HepG2 (cell line): Measurements from ENCODE around the gene NHERF2. TPM values are rescaled to one million over a fixed set of nuclear protein-coding genes. Genes with fewer than 3 reads are reported as not detected.

ENCODE experiments used
- ATAC-seq: fragments of 200-7000 bp; cut with Tn5 transposase; 3 replicates; pipeline ENCODE4 v1.9.1; 2020; ENCODE audit warnings: mild to moderate bottlenecking, moderate library complexity
- BruUV-seq: library from RNA; stranded (reverse); fragments of 400-500 nt; replicated peaks from 2 replicates; lab custom pipeline; 2021; lab: Mats Ljungman, UMichigan
- CTCF ChIA-PET: fragments of 300-600 bp; formaldehyde crosslinking; extraction: SDS; loops from one replicate; lab custom pipeline; 2021; ENCODE audit warnings: low total read pairs, inconsistent platforms, low intra/inter-chr PET ratio; lab: Yijun Ruan, JAX
- POLR2A ChIA-PET: fragments of 350-600 bp; sonication (Branson Sonifier 250); formaldehyde crosslinking; loops from one replicate; lab custom pipeline; 2020; ENCODE audit warnings: antibody characterized with exemption, inconsistent platforms; lab: Yijun Ruan, JAX
- DNase-seq: peaks from one replicate; pipeline ENCODE4 v3.0.0-alpha.2; 2015; ENCODE audit warnings: low spot score
- FAIRE-seq: peaks from 3 replicates; lab custom pipeline; 2011; peaks lifted over from hg19 to GRCh38; lab: Jason Lieb, UNC
- H2AFZ ChIP-seq: one replicate; pipeline ENCODE4 v1.6.1; 2011; ENCODE audit warnings: low read length, inconsistent platforms
- H3K27ac ChIP-seq: fragments of 300-600 bp; 3 replicates; pipeline ENCODE4 v1.8.0; 2011; ENCODE audit warnings: mixed run types, mild to moderate bottlenecking, mixed read lengths, low read length, inconsistent platforms; ENCODE audit not compliant: insufficient read depth; ENCODE audit errors: extremely low read length
- H3K27me3 ChIP-seq, 2 experiments: fragments of 200-600 bp in 1 of 2; 2 replicates in 1 of 2; 3 replicates in 1 of 2; pipeline versions ENCODE4 v1.6.0 to v1.8.0; 2011; ENCODE audit warnings: low read length in 2 of 2, mild to moderate bottlenecking in 2 of 2, moderate library complexity in 2 of 2, inconsistent platforms in 1 of 2; ENCODE audit not compliant: insufficient read depth in 2 of 2, control insufficient read depth in 1 of 2
- H3K36me3 ChIP-seq, 2 experiments: fragments of 200-600 bp in 1 of 2; replicated peaks in 1 of 2; 2 replicates in 1 of 2; 3 replicates in 1 of 2; pipeline versions ENCODE4 v1.5.1 to v1.8.0; 2011; ENCODE audit warnings: low read length in 2 of 2, inconsistent platforms in 1 of 2; ENCODE audit not compliant: insufficient read depth in 2 of 2, control insufficient read depth in 1 of 2
- H3K4me1 ChIP-seq: 2 replicates; pipeline ENCODE4 v1.5.1; 2012; ENCODE audit warnings: low read length, inconsistent platforms; ENCODE audit not compliant: insufficient read depth
- H3K4me2 ChIP-seq: 2 replicates; pipeline ENCODE4 v1.6.0; 2011; ENCODE audit warnings: low read depth, low read length, inconsistent platforms
- H3K4me3 ChIP-seq, 3 experiments: fragments of 200-600 bp in 1 of 3; sonication (generic), shearing (Covaris generic) in 1 of 3; replicated peaks in 1 of 3; 2 replicates each; pipeline ENCODE4 v1.5.1; 2011 to 2016; ENCODE audit warnings: low read length in 3 of 3, inconsistent platforms in 2 of 3, low read depth in 2 of 3, mild to moderate bottlenecking in 2 of 3, control low read depth in 1 of 3, mixed read lengths in 1 of 3; ENCODE audit not compliant: insufficient read depth in 1 of 3
- H3K79me2 ChIP-seq: one replicate; pipeline ENCODE4 v1.6.1; 2011; ENCODE audit warnings: low read length, inconsistent platforms; ENCODE audit not compliant: insufficient read depth
- H3K9ac ChIP-seq: 2 replicates; pipeline ENCODE4 v1.6.0; 2011; ENCODE audit warnings: mild to moderate bottlenecking, low read depth, low read length, inconsistent platforms; ENCODE audit not compliant: insufficient read depth
- H3K9me3 ChIP-seq: 2 replicates; pipeline ENCODE4 v1.5.1; 2012; ENCODE audit warnings: mild to moderate bottlenecking, low read length
- H4K20me1 ChIP-seq: 2 replicates; pipeline ENCODE4 v1.6.0; 2011; ENCODE audit warnings: inconsistent platforms, mild to moderate bottlenecking, low read length, moderate library complexity; ENCODE audit not compliant: insufficient read depth
- AGO2 ChIP-seq: fragments of 200-400 bp; formaldehyde crosslinking; optimal IDR thresholded peaks from 2 replicates; pipeline ENCODE3; 2017; ENCODE audit warnings: mild to moderate bottlenecking, low read depth, low read length, moderate library complexity
- CHD2 ChIP-seq: IDR thresholded peaks from 2 replicates; pipeline ENCODE4 v1.6.1; 2011; ENCODE audit warnings: low read depth, low read length, improper control_type of control experiment
- FOXK1 ChIP-seq: sonication (generic); formaldehyde crosslinking; IDR thresholded peaks from 2 replicates; pipeline ENCODE4 v1.4.0; 2020; ENCODE audit warnings: low read depth, missing genetic modification reagents, borderline replicate concordance
- HNRNPUL1 ChIP-seq: fragments of 200-400 bp; formaldehyde crosslinking; IDR thresholded peaks from 2 replicates; pipeline ENCODE4 v1.6.1; 2017; ENCODE audit warnings: low read depth, mild to moderate bottlenecking, low read length, moderate library complexity
- NFE2L1 ChIP-seq: sonication (generic); formaldehyde crosslinking; IDR thresholded peaks from 2 replicates; pipeline ENCODE4 v1.4.0; 2020; ENCODE audit warnings: missing genetic modification reagents, mild to moderate bottlenecking, borderline replicate concordance
- NFE2L2 ChIP-seq: fragments of 150-350 bp; IDR thresholded peaks from 2 replicates; pipeline ENCODE4 v1.6.1; 2014; ENCODE audit warnings: low read length
- ZNF143 ChIP-seq: sonication (generic); formaldehyde crosslinking; IDR thresholded peaks from 2 replicates; pipeline ENCODE4 v1.4.0; 2020; ENCODE audit warnings: missing genetic modification reagents
- ZNF275 ChIP-seq: sonication (generic); formaldehyde crosslinking; IDR thresholded peaks from 2 replicates; pipeline ENCODE4 v1.8.0; 2022; ENCODE audit warnings: missing genetic modification reagents, mild to moderate bottlenecking, inconsistent platforms, borderline replicate concordance
- ZNF503 ChIP-seq: sonication (generic); formaldehyde crosslinking; IDR thresholded peaks from 2 replicates; pipeline ENCODE4 v1.4.0; 2020; ENCODE audit warnings: missing genetic modification reagents
- WGBS: methylation state at CpG from one replicate; pipeline ENCODE4 v1.1.6; 2017; ENCODE audit warnings: low lambda C conversion rate; 5-methylcytosine and 5-hydroxymethylcytosine counted together
- in situ Hi-C: cut with HindIII; loops from 2 replicates; pipeline ENCODE4 v1.10.0; 2017; ENCODE audit warnings: low pct_unique_long_range_greater_than_20kb; ENCODE audit not compliant: extremely low pct_ligation_motif_present
- intact Hi-C: fragments of 100-400 bp; cut with micrococcal nuclease; formaldehyde crosslinking; loops from one replicate; pipeline ENCODE4 v1.10.0; 2022; ENCODE audit not compliant: unreplicated experiment
- polyA plus RNA-seq, 8 experiments: library from polyadenylated mRNA; depleted of rRNA in 3 of 8; stranded (reverse) in 7 of 8; unstranded in 1 of 8; fragments of >200 nt; fragmentation: Illumina TruSeq in 4 of 8; extraction: Trizol in 4 of 8; gene quantifications; 2 replicates each; pipeline versions ENCODE4 v1.2.1 to v1.2.3, GENCODE V29; 2011 to 2016; ENCODE audit warnings: low read depth in 4 of 8, missing spikeins in 1 of 8, mixed read lengths in 1 of 8; ENCODE audit not compliant: insufficient read depth in 1 of 8
- total RNA-seq, 5 experiments: library from RNA; depleted of rRNA; stranded (reverse); fragments of >200 nt; fragmentation: Illumina TruSeq; extraction: Trizol; gene quantifications; 2 replicates each; pipeline ENCODE4 v1.2.3, GENCODE V29; 2016; ENCODE audit warnings: low read depth in 1 of 5
- TF ChIP-seq, protein P1 (sequence below): IDR thresholded peaks from 2 replicates; pipeline ENCODE4 v1.6.1; 2016

The NHERF2 gene
- total and polyA plus RNA-seq, 2 of the 13 experiments (the other 11 are each of a cell fraction or from before 2014, with no cell fraction given) = 23.7 to 39.3 TPM

- ATAC-seq (no peak), FAIRE-seq (no peak), DNase-seq (no peak)
- Histone ChIP-seq H3K9me3 (no peaks in the 10 kb centered on the region), H3K27me3 (no peaks in the 10 kb centered on the region; a peak in 1 of 5 replicates), H2AFZ (no peak overlapping the region), H3K4me1 (peaks cover 55% of the 10 kb centered on the region), H3K9ac (no peak overlapping the region), H4K20me1 (no peaks in the 10 kb centered on the region), H3K79me2 (peaks cover 11% of the 10 kb centered on the region), H3K4me2 (no peak overlapping the region), H3K27ac (no peak overlapping the region), H3K36me3 (peaks cover 0 to 1% of the 10 kb centered on the region in 2 experiments; a peak in 3 of 5 replicates), H3K4me3 (no peak overlapping the region)
- no TSS peak for BruUV-seq
- WGBS = 96% methylated on average over 7 of the region's 11 CpGs
- ChIA-PET POLR2A (interaction anchor here (1.4 kb wide), 1 partner anchor 8 kb away, joined by 4 read pairs; no protein-coding TSS in a partner anchor), CTCF (no interaction called here)
- in situ Hi-C loops (no loop called here), intact Hi-C loops (no loop called here)
- TF ChIP-seq ZNF143 (CRISPR knock-in tag) (no peak), FOXK1 (CRISPR knock-in tag) (no peak), NFE2L2 (no peak)
These were observed 16.4 kb downstream of the NHERF2 start for GRCh38 chr16:2042986-2043666.

DNA sequence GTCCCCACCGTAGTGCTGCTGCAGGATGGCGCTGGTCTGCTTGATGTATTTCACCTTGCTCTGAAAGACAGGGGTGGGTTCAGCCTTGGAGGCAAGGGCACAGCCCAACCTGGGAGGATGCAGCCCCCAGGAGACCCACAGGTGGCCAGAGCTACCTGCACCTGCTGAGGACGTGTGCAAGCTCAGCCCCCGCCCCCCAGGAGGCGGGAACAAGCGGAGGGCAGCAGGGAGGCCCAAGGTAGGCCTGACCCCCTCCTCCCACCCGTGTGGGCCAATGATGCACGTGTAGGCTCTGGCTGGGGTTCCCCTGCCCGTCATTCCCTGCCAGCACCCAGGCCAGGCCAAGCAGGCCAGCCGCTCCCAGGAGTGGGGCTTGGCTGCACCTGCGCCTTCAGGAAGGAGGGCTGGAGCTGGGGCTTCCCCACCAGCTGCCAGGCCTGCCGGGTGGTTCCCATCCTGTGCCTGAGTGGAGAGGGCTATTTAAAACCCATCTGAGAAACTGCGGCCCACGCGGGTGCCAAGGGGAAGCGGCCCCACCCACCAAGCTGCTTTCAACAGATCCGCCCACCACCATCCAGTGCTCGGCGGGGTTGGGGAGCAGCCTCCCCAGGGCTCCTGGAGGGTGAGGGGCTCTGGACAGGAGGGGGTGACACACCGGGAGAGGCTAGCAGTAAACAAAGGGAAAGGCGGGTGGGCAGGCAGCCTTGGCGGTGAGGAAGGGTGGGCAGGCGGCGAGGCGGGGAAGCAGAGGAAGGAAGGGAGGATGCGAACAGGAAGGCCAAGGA lies 17.2 kb downstream of the NHERF2 start:
- TF ChIP-seq, protein P1, sequence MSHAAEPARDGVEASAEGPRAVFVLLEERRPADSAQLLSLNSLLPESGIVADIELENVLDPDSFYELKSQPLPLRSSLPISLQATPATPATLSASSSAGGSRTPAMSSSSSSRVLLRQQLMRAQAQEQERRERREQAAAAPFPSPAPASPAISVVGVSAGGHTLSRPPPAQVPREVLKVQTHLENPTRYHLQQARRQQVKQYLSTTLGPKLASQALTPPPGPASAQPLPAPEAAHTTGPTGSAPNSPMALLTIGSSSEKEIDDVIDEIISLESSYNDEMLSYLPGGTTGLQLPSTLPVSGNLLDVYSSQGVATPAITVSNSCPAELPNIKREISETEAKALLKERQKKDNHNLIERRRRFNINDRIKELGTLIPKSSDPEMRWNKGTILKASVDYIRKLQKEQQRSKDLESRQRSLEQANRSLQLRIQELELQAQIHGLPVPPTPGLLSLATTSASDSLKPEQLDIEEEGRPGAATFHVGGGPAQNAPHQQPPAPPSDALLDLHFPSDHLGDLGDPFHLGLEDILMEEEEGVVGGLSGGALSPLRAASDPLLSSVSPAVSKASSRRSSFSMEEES (CRISPR knock-in tag) = no peak
- TF ChIP-seq NFE2L1 (CRISPR knock-in tag) = no peak
- no peak for TF ChIP-seq HNRNPUL1
- peak; percentile 19 for TF ChIP-seq AGO2
- no peak for TF ChIP-seq ZNF503 (CRISPR knock-in tag)
- TF ChIP-seq ZNF275 (CRISPR knock-in tag) = no peak
- no peak for TF ChIP-seq CHD2
- Histone ChIP-seq H3K27ac (no peak overlapping the region), H3K9me3 (no peaks in the 10 kb centered on the region), H3K4me1 (peaks cover 52% of the 10 kb centered on the region), H3K9ac (no peak overlapping the region), H3K79me2 (peaks cover 18% of the 10 kb centered on the region), H3K4me2 (no peak overlapping the region), H2AFZ (no peak overlapping the region), H3K36me3 (peaks cover 0 to 1% of the 10 kb centered on the region in 2 experiments; a peak in 3 of 5 replicates), H4K20me1 (no peaks in the 10 kb centered on the region), H3K27me3 (peaks cover 0 to 2% of the 10 kb centered on the region in 2 experiments; a peak in 1 of 5 replicates), H3K4me3 (no peak overlapping the region)
- POLR2A ChIA-PET = interaction anchor here (1.4 kb wide), 1 partner anchor 9 kb away, joined by 4 read pairs; no protein-coding TSS in a partner anchor
- no peak for ATAC-seq
- WGBS = 96% methylated on average over 19 of the region's 26 CpGs
- in situ Hi-C loops = no loop called here
- BruUV-seq = no TSS peak
- FAIRE-seq = no peak
- intact Hi-C loops = no loop called here
- CTCF ChIA-PET = no interaction called here
- DNase-seq = no peak
